HepG2 (cell line): Measurements from ENCODE around the gene TOX4. TPM values are rescaled to one million over a fixed set of nuclear protein-coding genes. Genes with fewer than 3 reads are reported as not detected.

Experiments
- ARID5B ChIP-seq: IDR thresholded peaks from 2 replicates; pipeline ENCODE4 v1.4.0; 2020; ENCODE audit warnings: mild to moderate bottlenecking, missing genetic modification reagents
- DNMT3B ChIP-seq: conservative IDR thresholded peaks from 2 replicates; pipeline ENCODE4 v1.6.1; 2016; ENCODE audit warnings: missing biosample characterization, control low read depth
- FOXA3 ChIP-seq: IDR thresholded peaks from 2 replicates; pipeline ENCODE4 v1.6.1; 2016; ENCODE audit warnings: missing genetic modification reagents, missing compliant biosample characterization
- FOXM1 ChIP-seq: sonication (generic); formaldehyde crosslinking; IDR thresholded peaks from 2 replicates; pipeline ENCODE4 v1.5.0; 2020; ENCODE audit warnings: missing genetic modification reagents
- MAFG ChIP-seq: sonication (generic); formaldehyde crosslinking; IDR thresholded peaks from 2 replicates; pipeline ENCODE4 v1.5.1; 2020; ENCODE audit warnings: mild to moderate bottlenecking, missing genetic modification reagents
- MYNN ChIP-seq: sonication (generic); formaldehyde crosslinking; IDR thresholded peaks from 2 replicates; pipeline ENCODE4 v1.4.0; 2020; ENCODE audit warnings: mild to moderate bottlenecking, low read depth, missing genetic modification reagents
- NFYC ChIP-seq: IDR thresholded peaks from 2 replicates; pipeline ENCODE4 v1.6.1; 2016; ENCODE audit warnings: missing genetic modification reagents, missing compliant biosample characterization
- RAD21 ChIP-seq: fragments of 450-650 bp; formaldehyde crosslinking; IDR thresholded peaks from 2 replicates; pipeline ENCODE4 v1.5.0; 2020; ENCODE audit warnings: mild to moderate bottlenecking
- SALL2 ChIP-seq: sonication (generic); formaldehyde crosslinking; IDR thresholded peaks from 2 replicates; pipeline ENCODE4 v1.8.1; 2023; ENCODE audit warnings: mild to moderate bottlenecking, missing genetic modification reagents, inconsistent platforms
- SOX6 ChIP-seq, 2 experiments: fragments of 450-650 bp in 1 of 2; sonication (generic) in 1 of 2; formaldehyde crosslinking in 1 of 2; IDR thresholded peaks; 2 replicates each; pipeline versions ENCODE4 v1.4.0 to v1.6.1; 2017 to 2020; ENCODE audit warnings: antibody characterized with exemption in 1 of 2, mild to moderate bottlenecking in 1 of 2, missing genetic modification reagents in 1 of 2
- ZKSCAN8 ChIP-seq: IDR thresholded peaks from 2 replicates; pipeline ENCODE4 v1.6.1; 2016; ENCODE audit warnings: borderline replicate concordance, missing genetic modification reagents, missing compliant biosample characterization
- ZNF124 ChIP-seq: sonication (generic); formaldehyde crosslinking; IDR thresholded peaks from 2 replicates; pipeline ENCODE4 v1.4.0; 2020; ENCODE audit warnings: missing genetic modification reagents
- ZNF264 ChIP-seq: sonication (generic); formaldehyde crosslinking; IDR thresholded peaks from 2 replicates; pipeline ENCODE4 v1.4.0; 2020; ENCODE audit warnings: missing genetic modification reagents
- ZNF614 ChIP-seq: IDR thresholded peaks from 2 replicates; pipeline ENCODE4 v1.6.1; 2018; ENCODE audit warnings: missing biosample characterization, missing genetic modification reagents, inconsistent platforms, borderline replicate concordance
- ZZZ3 ChIP-seq: sonication (generic); formaldehyde crosslinking; IDR thresholded peaks from 2 replicates; pipeline ENCODE4 v1.4.0; 2020; ENCODE audit warnings: missing genetic modification reagents, mild to moderate bottlenecking, borderline replicate concordance
- polyA plus RNA-seq, 8 experiments: library from polyadenylated mRNA; depleted of rRNA in 3 of 8; stranded (reverse) in 7 of 8; unstranded in 1 of 8; fragments of >200 nt; fragmentation: Illumina TruSeq in 4 of 8; extraction: Trizol in 4 of 8; gene quantifications; 2 replicates each; pipeline versions ENCODE4 v1.2.1 to v1.2.3, GENCODE V29; 2011 to 2016; ENCODE audit warnings: low read depth in 4 of 8, missing spikeins in 1 of 8, mixed read lengths in 1 of 8; ENCODE audit not compliant: insufficient read depth in 1 of 8
- total RNA-seq, 5 experiments: library from RNA; depleted of rRNA; stranded (reverse); fragments of >200 nt; fragmentation: Illumina TruSeq; extraction: Trizol; gene quantifications; 2 replicates each; pipeline ENCODE4 v1.2.3, GENCODE V29; 2016; ENCODE audit warnings: low read depth in 1 of 5
- TF ChIP-seq, protein P1 (sequence below): sonication (generic); formaldehyde crosslinking; IDR thresholded peaks from 2 replicates; pipeline ENCODE4 v1.5.0; 2020; ENCODE audit warnings: mild to moderate bottlenecking, missing genetic modification reagents
- TF ChIP-seq, protein P2 (sequence below): sonication (generic); formaldehyde crosslinking; IDR thresholded peaks from 2 replicates; pipeline ENCODE4 v1.5.1; 2020; ENCODE audit warnings: missing genetic modification reagents, mild to moderate bottlenecking, borderline replicate concordance
- TF ChIP-seq, protein P3 (sequence below): sonication (generic); formaldehyde crosslinking; IDR thresholded peaks from 2 replicates; pipeline ENCODE4 v1.4.0; 2020; ENCODE audit warnings: mild to moderate bottlenecking, missing genetic modification reagents

Gene TOX4
- total and polyA plus RNA-seq, 2 of the 13 experiments (the other 11 are each of a cell fraction or from before 2014, with no cell fraction given): 71.8 to 163 TPM

- TF ChIP-seq ARID5B (CRISPR knock-in tag): peak; percentile 53
- TF ChIP-seq ZKSCAN8 (CRISPR knock-in tag): peak; percentile 80
- no peak; the same call in 1 of the 2 replicates for TF ChIP-seq SALL2 (CRISPR knock-in tag)
- TF ChIP-seq MAFG (CRISPR knock-in tag): no peak
- TF ChIP-seq ZNF124 (CRISPR knock-in tag): 0 out of 2 replicates have a peak, but pooled peaks have one; percentile 68
- TF ChIP-seq FOXM1 (CRISPR knock-in tag): no peak
- TF ChIP-seq MYNN (CRISPR knock-in tag): no peak
- peak; percentile 79; the same call in 1 of the 2 replicates for TF ChIP-seq ZNF614 (CRISPR knock-in tag)
- peak; percentile 89; the same call in 1 of the 2 replicates for TF ChIP-seq ZZZ3 (CRISPR knock-in tag)
- TF ChIP-seq, protein P1, sequence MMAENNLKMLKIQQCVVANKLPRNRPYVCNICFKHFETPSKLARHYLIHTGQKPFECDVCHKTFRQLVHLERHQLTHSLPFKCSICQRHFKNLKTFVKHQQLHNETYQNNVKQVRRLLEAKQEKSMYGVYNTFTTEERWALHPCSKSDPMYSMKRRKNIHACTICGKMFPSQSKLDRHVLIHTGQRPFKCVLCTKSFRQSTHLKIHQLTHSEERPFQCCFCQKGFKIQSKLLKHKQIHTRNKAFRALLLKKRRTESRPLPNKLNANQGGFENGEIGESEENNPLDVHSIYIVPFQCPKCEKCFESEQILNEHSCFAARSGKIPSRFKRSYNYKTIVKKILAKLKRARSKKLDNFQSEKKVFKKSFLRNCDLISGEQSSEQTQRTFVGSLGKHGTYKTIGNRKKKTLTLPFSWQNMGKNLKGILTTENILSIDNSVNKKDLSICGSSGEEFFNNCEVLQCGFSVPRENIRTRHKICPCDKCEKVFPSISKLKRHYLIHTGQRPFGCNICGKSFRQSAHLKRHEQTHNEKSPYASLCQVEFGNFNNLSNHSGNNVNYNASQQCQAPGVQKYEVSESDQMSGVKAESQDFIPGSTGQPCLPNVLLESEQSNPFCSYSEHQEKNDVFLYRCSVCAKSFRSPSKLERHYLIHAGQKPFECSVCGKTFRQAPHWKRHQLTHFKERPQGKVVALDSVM (CRISPR knock-in tag): peak; percentile 72
- TF ChIP-seq, protein P2, sequence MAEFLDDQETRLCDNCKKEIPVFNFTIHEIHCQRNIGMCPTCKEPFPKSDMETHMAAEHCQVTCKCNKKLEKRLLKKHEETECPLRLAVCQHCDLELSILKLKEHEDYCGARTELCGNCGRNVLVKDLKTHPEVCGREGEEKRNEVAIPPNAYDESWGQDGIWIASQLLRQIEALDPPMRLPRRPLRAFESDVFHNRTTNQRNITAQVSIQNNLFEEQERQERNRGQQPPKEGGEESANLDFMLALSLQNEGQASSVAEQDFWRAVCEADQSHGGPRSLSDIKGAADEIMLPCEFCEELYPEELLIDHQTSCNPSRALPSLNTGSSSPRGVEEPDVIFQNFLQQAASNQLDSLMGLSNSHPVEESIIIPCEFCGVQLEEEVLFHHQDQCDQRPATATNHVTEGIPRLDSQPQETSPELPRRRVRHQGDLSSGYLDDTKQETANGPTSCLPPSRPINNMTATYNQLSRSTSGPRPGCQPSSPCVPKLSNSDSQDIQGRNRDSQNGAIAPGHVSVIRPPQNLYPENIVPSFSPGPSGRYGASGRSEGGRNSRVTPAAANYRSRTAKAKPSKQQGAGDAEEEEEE: no peak
- TF ChIP-seq RAD21 (CRISPR knock-in tag): peak; percentile 63
- TF ChIP-seq DNMT3B (CRISPR knock-in tag): no peak
- peak; percentile 98 for TF ChIP-seq NFYC (CRISPR knock-in tag)
- TF ChIP-seq SOX6 (IDR thresholded peaks at IDR 0.05): no peak
- peak; percentile 78 for TF ChIP-seq SOX6 (CRISPR knock-in tag; IDR thresholded peaks at IDR 0.05)
- TF ChIP-seq FOXA3 (CRISPR knock-in tag): peak; percentile 70
- TF ChIP-seq ZNF264: peak; percentile 17; the same call in 1 of the 2 replicates
- TF ChIP-seq, protein P3, sequence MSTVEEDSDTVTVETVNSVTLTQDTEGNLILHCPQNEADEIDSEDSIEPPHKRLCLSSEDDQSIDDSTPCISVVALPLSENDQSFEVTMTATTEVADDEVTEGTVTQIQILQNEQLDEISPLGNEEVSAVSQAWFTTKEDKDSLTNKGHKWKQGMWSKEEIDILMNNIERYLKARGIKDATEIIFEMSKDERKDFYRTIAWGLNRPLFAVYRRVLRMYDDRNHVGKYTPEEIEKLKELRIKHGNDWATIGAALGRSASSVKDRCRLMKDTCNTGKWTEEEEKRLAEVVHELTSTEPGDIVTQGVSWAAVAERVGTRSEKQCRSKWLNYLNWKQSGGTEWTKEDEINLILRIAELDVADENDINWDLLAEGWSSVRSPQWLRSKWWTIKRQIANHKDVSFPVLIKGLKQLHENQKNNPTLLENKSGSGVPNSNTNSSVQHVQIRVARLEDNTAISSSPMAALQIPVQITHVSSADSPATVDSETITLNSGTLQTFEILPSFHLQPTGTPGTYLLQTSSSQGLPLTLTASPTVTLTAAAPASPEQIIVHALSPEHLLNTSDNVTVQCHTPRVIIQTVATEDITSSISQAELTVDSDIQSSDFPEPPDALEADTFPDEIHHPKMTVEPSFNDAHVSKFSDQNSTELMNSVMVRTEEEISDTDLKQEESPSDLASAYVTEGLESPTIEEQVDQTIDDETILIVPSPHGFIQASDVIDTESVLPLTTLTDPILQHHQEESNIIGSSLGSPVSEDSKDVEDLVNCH (CRISPR knock-in tag): no peak
Measured at GRCh38 chr14:21455912-21456667, 20.9 kb upstream of the TOX4 start, which contains the start of gene CHD8 (continued).
